GM13977 (cell line): ENCODE measurements around the gene JUND.

ENCODE experiments used
- DNase-seq: peaks from one replicate; pipeline ENCODE4 v3.0.0; 2012; ENCODE audit warnings: low spot score
- in situ Hi-C: fragments of 300-500 bp; cut with MboI; formaldehyde crosslinking; loops from one replicate; pipeline ENCODE4 v1.12.0; 2022; ENCODE audit warnings: low sequenced_read_pairs, low pct_unique_long_range_greater_than_20kb, mixed read lengths, inconsistent platforms; ENCODE audit not compliant: unreplicated experiment
- TF ChIP-seq, protein P1 (sequence below): IDR thresholded peaks from 2 replicates; pipeline ENCODE4 v1.5.1; 2012; ENCODE audit warnings: mild to moderate bottlenecking, control low read depth; ENCODE audit not compliant: insufficient read depth; ENCODE audit errors: extremely low read depth, missing control alignments

Gene JUND

DNA sequence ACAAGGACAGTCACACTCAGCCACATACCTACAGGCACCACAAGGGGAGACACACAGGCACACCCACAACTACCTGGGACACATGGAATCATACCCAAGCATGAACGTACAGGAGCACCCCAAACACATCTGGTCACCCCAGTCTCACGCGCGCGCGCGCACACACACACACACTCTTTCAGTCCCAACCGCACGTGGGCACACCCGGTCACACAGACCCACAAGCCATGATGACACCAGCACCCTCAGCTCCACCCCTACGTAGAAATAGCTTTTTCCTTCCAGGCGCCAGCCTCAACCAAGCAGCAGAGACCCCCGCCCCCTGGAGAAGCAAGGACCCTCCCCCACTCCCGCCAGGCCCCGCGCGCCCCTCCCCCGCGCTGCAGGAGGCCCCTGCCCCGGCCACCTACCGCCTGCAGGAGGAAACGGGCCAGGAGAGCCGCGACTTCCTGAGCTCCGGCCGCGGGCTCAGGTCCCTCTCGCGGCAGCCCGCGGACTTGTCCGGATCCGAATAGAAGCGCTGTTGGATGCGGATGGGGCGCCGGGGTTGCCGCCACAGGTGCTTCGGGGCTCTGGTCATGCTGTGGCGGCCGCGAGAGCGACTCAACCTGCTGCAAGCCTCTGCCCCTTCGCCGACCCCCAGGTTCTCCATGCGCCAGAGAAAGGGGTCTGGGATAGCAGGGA, 48.7 kb downstream of the JUND start:
- no peak for DNase-seq
- TF ChIP-seq, protein P1, sequence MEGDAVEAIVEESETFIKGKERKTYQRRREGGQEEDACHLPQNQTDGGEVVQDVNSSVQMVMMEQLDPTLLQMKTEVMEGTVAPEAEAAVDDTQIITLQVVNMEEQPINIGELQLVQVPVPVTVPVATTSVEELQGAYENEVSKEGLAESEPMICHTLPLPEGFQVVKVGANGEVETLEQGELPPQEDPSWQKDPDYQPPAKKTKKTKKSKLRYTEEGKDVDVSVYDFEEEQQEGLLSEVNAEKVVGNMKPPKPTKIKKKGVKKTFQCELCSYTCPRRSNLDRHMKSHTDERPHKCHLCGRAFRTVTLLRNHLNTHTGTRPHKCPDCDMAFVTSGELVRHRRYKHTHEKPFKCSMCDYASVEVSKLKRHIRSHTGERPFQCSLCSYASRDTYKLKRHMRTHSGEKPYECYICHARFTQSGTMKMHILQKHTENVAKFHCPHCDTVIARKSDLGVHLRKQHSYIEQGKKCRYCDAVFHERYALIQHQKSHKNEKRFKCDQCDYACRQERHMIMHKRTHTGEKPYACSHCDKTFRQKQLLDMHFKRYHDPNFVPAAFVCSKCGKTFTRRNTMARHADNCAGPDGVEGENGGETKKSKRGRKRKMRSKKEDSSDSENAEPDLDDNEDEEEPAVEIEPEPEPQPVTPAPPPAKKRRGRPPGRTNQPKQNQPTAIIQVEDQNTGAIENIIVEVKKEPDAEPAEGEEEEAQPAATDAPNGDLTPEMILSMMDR: no peak
- in situ Hi-C loops: no loop called here

DNA sequence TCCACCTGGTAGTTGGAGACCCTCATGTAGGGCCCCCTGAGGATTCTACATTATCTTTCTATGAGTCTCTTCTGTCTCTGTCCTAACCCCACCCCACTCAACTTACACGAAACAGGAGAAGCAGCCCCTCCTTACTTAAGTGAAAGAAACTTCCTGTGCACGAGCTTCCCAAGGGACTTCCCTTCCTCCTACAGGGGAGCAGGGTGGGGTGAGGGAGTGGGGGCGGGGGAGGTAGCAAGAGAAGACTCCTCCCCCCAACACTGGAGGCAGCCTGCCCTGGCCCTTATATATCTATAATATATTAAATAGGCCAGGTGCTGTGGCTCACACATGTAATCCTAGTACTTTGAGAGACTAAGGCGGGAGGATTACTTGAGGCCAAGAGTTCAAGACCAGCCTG, 49.6 kb downstream of the JUND start:
- TF ChIP-seq, protein P1: no peak
- DNase-seq: no peak
- in situ Hi-C loops: no loop called here

DNA sequence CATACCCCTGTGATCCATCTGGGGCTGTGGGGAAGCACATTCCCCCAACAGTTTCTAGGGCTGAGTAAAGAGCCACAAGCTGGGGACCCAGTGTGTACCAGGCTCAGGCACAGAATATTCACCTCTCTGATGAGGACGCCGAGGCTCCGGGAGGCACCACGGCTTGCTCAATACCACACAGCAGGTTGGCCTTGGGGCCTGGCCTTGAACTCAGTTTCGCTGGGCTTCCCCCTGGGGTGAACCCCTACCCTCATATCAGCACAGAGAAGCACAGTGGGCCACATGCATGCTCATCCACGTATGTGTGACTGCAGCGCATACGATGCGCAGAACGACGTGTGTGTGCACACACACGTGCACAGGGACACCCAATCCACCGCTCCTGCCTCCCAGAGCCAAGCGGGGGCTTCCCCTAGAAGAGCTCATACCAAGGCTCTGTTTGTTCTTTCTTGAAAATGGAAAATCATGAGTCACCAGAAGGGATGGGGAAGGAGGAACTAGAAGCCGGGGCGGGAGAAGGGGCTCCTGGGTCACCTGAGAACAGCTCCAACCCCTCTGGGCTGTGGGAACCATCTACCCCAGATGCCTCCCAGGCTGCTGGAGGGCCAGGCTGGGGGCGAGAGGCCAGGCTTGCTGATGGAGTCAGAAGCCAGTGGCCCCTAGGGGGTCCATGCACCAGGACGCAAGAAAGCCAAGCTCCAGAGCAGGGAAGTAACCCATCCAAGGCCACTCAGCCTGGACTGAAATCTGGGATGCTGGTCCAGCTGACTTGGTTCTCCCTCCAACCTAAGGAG, 50.3 kb downstream of the JUND start:
- no peak for DNase-seq
- TF ChIP-seq, protein P1: no peak
- in situ Hi-C loops: no loop called here

DNA sequence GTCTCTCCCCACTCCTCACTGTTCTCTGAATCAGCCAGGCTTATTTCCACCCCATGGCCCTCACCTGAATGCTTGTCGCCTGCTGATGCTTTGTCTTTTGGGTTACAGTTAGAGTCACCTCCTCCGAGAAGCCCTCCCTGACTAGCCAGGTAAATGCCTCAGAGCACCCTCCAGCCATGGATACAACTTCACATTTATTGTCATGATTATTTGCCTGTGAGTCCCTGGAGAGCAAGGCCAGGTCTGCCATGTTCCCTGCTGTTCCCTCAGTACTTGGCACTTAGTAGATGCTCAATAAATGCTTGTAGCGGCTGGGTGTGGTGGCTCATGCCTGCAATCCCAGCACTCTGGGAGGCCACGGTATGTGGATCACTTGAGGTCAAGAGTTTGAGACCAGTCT, 51.5 kb downstream of the JUND start:
- DNase-seq: no peak
- in situ Hi-C loops: no loop called here
- TF ChIP-seq, protein P1: no peak
